ENCODE results near the gene KLHL34.

The KLHL34 gene

GRCh38 chrX:21655901-21656586, 2.1 kb downstream of the KLHL34 start:
- DNase-seq: no peak

- no peak for DNase-seq
Measured at GRCh38 chrX:21645886-21646285, 12.2 kb downstream of the KLHL34 start.

- DNase-seq: no peak
Measured at GRCh38 chrX:21645431-21645830, 12.7 kb downstream of the KLHL34 start.

- no peak for DNase-seq
Measured at GRCh38 chrX:21639775-21640174, 18.4 kb downstream of the KLHL34 start.

GRCh38 chrX:21638311-21638710, 19.8 kb downstream of the KLHL34 start:
- DNase-seq: no peak

- no peak for DNase-seq
Measured at GRCh38 chrX:21632027-21632426, 26.1 kb downstream of the KLHL34 start.

GRCh38 chrX:21623778-21624501, 34.2 kb downstream of the KLHL34 start:
- DNase-seq: no peak

- no peak for DNase-seq
Measured at GRCh38 chrX:21620234-21620633, 37.9 kb downstream of the KLHL34 start.

- no peak for DNase-seq
Measured at GRCh38 chrX:21616386-21616785, 41.7 kb downstream of the KLHL34 start.

GRCh38 chrX:21612154-21612553, 46.0 kb downstream of the KLHL34 start:
- no peak for DNase-seq

- DNase-seq: no peak
Measured at GRCh38 chrX:21610168-21610567, 48.0 kb downstream of the KLHL34 start.

GRCh38 chrX:21606002-21606401, 52.1 kb downstream of the KLHL34 start:
- no peak for DNase-seq
